Hepatic stellate cell (primary cell): ENCODE data around the gene ETV1.
A peak's percentile ranks its signal among the peaks of the same experiment; 100 is the strongest.
"Not testable (repeated sequence)": the region's sequence is repeated elsewhere in the genome, so short reads cannot be mapped to it uniquely, and the experiment has no call there.

Source experiments
- DNase-seq: peaks from one replicate; pipeline ENCODE4 v3.0.0; 2011; ENCODE audit warnings: low spot score

ETV1 gene

DNA sequence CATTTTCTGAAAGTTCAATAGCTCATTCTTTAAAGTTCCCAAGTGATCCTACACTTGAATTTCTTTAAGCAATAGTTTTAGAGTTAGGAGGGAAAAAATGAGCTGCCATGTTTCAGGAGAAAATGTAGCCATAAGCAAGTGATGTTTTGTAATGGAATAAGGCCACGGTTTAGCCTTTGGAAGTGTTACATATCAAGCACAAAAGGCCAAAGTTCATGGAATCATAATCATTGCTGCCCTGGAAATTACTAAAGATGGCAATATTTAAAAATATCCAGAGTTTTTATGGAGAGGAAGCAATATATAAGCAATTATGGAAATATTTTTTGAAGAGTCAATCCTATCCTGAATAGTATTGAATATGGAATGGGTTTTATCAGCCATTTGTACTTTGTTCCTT, 68.4 kb downstream of the ETV1 start:
- no peak for DNase-seq

DNA sequence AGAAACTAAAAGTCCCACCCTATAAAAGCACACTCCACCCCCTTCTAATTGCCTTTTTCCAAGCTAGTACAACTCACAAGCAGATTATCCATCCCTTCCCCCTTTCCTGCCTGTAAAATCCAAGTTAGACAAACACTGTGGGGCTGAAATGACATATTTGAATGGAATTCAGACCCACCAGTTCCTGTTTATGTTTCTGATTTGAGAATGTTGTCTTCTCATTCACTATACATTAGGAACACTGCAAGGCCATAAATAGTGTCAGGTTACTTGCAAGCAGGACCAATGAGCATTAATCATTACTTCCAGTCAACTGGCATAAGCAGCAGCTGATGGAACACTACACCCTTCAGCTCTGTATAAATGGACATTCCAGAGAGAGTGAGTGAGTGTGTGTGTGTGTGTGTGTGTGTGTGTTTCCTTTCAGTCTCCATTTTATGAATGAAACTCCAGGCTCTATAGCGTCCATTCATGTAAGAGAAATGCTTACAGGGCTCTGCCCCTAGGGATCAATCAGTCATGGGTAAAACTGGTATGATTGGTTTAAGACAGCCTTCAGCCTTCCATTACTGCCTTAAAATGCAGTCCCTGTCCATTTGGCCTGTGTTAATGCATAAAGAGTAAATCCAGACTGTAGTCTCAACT, 69.3 kb downstream of the ETV1 start:
- DNase-seq: peak; percentile 68

DNA sequence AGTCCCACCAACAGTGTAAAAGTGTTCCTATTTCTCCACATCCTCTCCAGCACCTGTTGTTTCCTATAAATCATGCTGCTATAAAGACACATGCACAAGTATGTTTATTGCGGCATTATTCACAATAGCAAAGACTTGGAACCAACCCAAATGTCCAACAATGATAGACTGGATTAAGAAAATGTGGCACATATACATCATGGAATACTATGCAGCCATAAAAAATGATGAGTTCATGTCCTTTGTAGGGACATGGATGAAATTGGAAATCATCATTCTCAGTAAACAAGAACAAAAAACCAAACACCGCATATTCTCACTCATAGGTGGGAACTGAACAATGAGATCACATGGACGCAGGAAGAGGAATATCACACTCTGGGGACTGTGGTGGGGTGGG, 71.1 kb downstream of the ETV1 start:
- not testable (repeated sequence) for DNase-seq

DNA sequence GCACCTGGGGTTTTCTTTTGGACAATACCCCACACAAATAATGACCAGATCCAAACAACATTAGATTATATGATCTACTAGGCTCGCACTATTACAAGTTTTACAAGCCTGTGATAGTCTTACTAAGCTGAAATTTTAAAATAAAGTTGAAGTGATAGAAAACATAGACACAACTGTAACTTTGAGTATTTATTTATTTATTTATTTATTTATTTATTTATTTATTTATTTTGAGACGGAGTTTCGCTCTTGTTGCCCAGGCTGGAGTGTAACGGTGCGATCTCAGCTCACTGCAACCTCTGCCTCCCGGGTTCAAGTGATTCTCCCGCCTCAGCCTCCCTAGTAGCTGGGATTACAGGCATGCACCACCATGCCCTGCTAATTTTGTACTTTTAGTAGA, 72.4 kb downstream of the ETV1 start:
- not testable (repeated sequence) for DNase-seq

DNA sequence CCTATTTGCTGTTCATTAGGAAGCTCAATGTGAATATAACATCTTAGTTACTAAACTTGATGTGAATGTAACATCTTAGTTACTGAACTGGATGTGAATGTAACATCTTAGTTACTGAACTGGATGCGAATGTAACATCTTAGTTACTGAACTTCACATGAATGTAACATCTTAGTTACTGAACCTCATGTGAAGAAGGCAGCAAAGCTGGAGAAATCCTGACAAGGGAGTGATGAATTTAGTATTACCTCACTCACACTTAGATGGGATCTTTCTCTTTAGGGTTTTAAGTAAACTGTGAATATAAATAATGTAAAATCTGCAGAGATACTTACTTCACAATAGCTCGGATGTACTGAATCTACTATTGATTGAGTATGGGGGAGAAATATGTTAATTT, 73.6 kb downstream of the ETV1 start:
- no peak for DNase-seq

DNA sequence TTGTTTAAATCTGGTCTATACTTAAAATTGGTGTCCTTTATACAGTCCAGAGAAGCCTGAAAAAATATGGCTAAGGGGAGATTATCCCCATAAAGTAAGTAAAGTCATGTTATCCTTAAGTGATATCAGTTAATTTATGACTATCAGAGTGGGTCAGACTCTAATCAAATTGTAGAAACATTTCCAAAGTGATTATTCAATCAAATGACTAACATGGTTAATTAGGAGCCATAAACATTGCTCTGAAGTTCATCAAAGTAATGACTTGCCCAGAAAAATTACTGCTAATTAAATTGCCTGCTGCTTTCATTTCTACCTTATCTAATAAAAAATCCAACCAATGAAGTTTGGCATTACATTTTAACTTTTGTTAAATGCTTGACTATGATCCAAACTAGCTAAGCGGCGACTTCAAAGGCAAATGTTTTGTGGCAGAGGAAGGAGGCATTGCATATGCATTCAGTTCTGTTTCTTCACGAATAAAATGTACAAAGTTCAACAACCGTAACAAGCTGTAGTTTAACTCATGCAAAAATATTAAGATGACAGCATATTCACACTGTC, 76.7 kb downstream of the ETV1 start:
- DNase-seq: no peak

DNA sequence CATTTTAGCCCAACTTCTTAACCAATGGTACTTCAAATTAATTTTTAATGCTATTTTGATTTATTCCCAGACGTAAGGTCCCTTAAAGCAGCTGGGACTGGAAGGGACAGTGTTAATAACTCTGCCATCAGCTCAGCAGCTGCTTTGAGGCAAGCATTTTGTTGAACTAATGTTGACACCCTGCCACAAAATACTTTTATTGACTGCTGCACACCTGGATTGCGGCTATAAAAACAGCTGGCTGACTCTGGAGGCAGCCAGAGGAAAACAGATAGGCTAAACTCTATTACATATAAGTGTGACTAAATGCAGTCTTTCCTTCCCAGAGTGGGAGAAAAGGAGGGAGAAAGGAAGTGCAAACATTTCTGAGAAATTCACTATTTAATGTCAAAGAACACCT, 77.6 kb downstream of the ETV1 start:
- DNase-seq: no peak

DNA sequence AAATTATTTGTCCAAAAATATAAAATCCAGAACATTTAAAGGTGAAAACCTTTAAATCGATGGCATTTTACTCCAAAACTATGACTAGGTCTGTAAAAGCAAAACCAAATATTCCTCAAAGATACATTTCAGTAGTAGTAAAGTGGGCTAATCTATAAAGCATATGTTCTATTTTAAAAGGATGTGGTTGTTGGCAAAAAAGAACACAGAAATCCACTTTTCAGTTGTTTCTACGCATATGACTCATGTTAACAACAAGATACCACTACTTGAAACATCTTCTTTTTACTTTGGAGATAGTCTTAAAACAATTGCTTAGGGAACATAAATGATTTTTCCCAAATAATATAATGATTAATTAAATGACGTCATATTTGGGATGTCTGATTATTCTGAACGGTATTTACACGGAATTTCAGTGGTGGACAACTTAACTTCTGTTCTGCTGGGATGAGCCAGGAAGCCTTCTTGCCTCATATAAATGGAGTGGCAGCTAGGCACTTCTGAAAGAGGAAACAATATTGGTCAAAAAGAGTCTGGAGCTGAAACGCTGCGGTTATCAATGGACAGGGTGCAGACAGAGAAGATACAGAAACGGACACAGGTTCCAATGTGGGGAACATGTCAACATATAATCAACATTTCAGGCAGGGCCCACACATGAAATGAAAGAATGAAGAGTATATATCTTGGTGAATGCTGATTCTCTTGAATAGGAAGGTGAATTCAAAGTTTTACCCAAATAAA, 78.5 kb downstream of the ETV1 start:
- no peak for DNase-seq

DNA sequence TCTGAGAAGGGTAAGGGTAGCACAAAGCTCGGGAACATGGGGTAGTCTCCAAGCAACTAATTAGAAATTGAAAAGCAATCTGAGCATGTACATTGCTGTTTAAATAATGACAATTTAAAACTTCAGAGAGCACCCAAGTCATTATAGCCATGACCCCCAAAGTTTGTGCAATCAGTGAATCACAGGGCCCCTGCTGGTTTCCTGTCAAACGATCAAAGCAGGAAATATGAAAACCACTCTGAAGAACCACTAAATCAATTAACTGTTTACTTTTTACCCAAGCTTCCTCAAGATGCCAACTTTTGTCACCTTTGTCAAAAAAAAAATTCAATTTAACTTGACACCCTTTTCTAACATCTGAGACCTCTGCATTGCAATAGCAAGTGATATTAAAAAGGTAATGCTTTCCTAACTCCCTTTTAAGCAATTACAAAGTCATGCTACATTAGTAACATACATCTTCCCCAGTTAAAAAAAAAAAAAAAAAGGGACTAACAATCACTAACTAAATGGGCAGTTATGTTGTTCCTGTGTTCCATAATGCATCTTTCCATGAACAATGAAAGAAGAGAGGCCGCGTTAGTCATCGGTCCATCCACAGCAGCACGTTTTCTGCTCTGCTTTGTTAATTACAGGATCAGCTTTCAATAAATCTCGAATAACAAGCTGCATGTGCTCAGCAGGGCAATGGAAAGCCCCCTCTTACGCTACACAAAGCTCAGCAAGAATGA, 80.6 kb downstream of the ETV1 start:
- no peak for DNase-seq

DNA sequence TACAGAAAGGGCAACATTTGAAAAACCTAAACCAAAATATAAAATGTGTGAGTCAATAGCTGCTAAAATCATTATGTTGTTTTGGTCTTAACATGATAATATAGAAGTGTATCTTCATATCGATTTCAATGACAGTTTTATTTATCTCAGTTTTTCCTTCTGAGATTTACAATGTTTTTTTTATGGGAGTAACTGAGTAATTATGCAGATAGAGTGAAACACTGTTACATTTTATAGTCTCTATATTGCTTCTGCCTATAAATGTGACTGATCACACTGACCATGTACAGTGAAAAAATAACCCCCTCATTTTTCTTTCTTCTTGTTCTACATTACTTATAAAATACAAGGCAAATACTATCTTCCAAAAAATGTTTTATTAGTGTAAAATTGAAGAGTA, 81.6 kb downstream of the ETV1 start:
- no peak for DNase-seq

DNA sequence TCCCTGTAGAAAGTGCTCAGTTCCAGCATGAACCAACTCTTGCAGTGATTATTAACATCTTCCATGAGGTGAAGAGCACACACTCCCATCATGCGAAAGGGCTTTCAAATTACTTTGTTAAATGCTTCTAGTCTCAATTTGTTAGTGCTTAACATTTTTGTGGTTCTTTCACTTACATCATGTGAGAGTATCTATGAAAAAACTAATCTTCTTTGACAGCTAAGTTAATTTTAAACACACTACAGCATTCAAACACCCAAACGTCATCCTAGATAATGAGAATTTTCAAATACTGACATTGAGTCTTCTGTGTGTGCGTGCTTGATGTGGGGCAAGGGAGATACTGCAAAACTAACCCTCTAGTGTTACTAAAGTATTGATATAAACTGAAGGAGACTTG, 84.8 kb downstream of the ETV1 start:
- no peak for DNase-seq

DNA sequence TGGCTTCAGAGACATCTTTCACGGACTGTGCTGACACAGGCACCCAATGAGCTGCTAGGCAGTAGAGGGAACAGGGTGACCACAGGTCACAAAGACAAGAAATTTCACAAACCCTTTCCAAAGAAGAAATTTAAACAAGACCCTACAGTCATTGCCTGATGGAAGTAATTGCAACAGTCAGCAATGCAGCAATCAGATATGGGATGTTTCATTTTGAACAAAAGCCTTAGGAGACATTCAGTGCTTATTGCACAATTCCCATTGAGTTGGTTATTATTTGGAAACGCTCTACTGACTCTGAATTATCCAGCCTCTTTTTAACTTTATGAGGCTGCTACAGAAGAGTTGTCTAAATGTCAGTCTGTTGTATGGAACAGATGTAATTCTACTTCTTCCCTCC, 85.5 kb downstream of the ETV1 start:
- DNase-seq: no peak

DNA sequence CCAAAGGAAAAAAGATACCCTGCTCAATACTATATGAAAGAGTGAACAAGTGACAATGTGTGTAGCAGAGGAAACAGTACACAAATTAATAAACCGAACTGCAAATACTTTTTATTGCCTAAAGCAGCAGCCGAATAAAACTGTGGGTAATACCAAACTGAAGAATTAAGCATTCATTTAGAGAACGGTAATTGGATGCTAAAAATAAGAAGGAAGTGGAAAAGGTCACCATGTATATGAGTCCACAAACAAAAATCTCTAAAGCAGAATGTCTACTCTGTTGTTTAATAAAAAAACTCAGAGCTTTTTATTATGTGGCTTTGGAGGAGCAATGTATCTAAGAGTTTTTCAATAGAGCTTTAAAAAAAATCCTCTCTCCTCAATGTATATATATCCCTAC, 87.9 kb downstream of the ETV1 start:
- DNase-seq: no peak

DNA sequence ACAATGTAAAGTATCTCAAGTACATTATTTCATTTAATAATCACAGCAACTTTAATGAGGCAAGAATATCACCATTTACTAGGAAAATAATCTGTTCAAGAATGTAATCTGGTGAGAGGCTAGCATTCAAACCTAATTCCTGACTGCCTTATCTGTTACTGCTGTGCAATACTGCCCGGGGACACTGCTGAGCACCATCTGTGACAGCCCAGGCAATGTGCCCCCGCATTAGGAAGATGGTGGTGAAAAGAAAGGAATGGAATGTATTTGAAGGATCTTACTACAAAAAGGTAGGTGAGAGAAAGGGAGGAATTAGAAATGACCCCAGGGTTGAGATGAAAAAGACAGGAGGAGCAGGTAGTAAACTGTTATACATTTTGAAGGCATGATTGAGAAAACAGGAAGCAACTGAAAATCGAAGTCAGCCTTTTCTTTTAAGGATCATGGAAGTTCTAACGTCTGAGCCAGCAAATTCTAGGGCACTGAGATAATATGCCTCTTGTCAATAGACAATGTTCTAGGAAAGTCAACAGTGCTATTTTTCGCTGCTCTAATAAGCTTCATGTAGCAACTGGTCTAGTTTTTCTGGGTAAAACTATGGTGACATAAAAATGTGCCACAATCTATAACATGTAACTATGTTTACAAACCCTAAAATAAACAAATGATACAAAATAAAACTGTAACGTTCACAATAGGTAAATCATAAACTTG, 90.4 kb downstream of the ETV1 start:
- DNase-seq: no peak

DNA sequence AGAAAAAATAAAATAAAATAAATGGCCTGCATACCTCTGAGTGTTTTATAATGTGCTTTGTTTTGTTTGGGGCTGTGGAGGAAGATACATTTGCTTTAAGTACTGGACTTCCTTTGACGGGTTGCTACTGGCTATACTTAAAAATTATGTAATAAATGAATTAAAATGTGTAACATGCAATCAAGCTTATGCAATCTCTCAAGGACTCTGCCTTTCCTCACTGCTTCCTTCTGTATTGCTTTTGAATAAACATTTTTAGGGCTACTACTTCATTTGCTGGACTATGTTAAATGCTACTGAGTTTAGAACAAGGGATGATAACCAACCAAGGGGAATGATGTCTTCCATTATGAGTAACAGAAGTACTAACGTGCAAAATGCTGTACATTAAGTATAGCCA, 91.6 kb downstream of the ETV1 start:
- DNase-seq: no peak

DNA sequence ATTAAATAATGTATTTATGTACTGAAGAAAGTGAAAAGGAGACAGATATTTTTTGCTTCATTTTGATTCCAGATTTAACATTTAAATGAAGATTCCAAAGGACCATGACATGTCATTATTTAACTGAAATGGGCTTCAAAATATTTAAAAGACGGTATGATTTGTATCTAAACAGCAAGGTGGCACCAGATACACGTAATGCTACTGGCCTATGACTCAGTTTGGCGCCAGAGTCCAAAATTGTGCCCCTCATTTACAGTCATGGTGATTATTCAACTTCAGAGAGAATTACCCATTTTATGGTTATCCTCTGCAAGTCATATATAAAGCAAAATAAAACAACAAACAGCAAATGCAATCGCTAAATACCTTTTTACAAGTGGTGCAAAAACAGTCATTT, 94.5 kb downstream of the ETV1 start:
- DNase-seq: no peak

DNA sequence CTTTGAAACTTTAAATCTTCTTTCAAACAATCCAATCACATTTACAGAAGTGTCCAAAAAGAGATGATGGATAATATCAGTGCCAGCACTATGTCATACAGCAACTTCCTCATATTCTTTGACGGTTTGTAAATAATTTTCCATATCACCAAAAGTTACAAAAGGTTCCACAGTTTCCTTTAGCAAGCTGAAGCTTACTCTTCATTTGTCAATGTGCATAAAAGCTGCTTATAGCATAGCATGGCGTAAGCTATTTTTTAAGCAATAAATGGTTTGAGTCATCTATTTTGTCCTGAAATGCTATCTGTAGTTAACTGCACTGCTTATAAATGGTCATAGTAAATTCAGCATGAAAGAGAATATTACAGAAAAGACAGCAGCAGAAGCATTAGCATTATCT, 95.1 kb downstream of the ETV1 start:
- DNase-seq: no peak

DNA sequence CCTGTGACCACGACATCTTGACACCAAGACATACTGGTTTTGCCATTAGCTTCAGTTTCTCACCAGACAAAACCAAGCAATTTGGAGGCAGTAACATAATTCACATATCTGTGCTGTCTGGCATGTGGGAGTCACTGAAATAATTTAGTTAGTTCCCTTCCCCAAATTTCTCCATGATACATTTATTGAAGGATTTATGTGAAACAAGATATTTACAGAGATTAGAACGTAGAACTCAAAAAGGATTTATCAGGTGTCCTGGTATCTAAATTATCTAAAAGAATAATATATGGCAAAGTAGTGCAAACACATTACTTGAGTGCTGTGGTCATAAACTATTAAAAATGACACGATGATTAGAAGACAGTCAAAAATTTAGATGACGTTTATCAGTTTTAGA, 98.7 kb downstream of the ETV1 start:
- no peak for DNase-seq

DNA sequence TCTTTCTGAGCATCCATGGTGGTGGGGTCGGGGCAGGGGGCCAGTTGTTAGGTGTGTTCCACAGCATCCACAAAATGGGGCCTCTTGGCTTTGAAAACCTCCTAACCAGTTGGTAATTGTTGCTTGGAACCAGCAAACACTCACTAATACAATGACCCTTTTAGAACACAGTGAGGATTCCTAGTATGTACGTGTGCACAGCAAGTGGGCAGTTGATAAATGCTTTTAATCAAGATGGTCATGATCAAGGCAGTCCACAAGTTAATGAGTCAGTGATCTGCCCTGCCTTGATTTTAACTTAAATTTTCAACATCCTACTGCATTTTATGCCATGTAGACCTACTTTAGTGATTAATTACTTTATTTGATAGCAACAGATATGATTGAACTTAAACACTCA, 103.1 kb downstream of the ETV1 start:
- no peak for DNase-seq

DNA sequence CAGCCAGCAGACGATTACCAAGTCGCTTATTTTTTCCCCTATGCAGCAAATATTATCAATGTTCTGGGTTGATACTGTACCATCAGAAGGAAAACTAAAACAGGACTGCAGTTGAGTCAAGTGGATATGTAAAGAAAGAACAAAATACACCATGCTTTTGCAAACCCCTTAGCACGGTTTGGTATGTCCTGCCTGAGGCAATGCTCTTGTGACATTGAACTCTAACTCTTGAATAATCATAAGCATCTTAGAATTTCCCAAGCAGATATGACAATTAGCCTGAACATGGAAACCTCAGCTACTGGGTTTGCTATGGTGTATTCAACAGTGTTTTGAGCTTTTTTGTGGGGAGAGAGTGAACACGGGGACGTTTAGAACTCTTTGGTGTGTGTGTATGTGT, 107.4 kb downstream of the ETV1 start:
- DNase-seq: no peak

DNA sequence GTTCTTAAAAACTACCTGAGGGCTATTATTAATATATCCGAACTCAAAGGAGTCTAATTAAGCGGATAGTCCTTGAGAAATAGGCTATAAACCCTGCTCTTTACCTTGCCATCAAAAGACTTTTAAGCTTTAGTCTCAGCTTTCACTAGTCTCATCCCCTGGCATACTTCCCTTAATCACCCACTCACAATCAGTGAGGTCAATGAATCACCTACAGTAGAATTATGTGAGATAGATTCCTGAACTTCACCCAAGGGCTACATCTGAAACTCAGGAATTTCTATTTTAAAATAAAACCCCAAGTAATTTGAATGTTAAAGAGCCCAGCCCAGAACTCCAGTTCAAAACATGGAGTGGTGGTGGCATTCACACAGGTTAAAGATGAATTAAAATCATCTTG, 108.7 kb downstream of the ETV1 start:
- DNase-seq: no peak

DNA sequence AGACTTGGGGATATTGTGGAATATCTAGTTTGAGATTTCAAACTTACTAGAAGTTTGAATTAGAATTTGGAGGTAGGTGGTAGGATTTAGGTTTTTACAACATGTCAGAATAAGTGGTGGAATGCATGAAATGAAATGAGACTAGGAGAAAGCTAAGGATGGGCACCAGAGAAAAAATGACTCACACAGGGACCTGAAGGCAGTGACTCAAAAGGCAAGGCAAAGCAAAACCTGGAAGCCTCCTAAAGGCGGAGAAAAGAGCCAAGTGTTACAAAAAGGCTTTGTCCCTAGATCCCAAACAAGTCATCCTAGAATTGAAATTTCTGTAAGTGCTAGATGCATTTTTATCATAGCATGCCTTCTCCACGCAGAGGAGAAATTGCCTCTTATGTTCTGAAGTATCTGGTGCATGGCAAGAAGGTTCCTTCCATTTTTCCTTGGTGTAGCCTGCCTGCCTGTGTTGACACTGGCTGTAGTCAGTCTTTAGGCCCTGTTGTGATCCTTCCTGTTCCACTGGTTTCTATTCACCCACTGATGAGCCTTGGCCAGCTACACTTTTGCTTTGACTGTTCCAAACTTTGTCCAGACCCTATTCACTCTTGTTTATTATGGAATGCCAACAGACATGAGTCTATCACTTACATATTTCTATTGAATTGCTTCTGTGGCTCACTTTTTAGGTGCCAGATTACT, 109.3 kb downstream of the ETV1 start:
- peak; percentile 11 for DNase-seq
